NCI-H1436 treated with DMSO at 0.1 percent for 48 hours (cell line): ENCODE results near the gene FABP3.

Source experiments
- DNase-seq: peaks from one replicate; lab custom pipeline; 2025; lab: John Stamatoyannopoulos, UW

The FABP3 gene

DNA sequence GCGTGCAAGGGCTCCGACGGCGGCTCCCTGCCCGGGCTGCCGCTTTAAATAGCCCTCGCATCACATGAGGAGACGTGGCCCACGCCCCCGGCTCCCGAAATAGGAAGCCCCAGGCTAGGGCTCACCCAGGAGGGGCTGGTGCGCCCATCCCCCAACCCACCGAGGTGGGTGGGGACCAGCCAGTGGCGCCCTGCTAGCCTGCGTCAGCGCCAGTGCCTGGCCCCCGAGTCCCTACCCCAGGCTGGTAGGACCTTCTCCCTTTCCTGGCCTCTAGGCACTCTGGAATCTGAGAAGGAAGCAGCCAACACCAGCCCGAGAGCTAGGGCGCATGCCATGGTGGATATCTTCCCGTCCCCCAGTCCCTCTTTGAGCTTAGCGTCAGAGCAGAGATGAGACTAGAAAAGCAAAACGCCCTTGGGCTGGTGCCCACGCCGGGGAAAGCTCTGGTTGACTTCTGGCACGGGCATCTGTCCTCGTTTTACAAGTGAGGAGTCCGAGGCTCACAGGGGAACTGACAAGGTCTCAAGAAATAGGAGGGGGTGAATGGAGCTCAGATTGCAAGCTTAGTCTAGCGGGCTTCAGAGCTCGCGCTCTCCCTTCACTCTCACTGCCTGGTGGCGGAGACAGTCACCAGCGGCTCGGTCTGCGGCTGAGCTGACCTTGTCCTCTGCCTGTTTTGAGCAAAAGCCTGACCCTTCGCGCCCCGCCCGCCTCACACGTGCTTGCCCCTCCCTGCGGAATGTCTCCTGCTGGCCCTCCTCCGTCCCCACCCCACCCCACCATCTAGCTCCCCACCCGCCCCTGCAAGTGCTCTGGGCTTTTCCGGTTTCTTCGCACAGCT, at the start of gene FABP3:
TSS of gene FABP3 (minus strand) at position 21 of the 841 bp plus-strand sequence. CDS start 62 bp downstream, outside the sequence.
- DNase-seq = no peak

DNA sequence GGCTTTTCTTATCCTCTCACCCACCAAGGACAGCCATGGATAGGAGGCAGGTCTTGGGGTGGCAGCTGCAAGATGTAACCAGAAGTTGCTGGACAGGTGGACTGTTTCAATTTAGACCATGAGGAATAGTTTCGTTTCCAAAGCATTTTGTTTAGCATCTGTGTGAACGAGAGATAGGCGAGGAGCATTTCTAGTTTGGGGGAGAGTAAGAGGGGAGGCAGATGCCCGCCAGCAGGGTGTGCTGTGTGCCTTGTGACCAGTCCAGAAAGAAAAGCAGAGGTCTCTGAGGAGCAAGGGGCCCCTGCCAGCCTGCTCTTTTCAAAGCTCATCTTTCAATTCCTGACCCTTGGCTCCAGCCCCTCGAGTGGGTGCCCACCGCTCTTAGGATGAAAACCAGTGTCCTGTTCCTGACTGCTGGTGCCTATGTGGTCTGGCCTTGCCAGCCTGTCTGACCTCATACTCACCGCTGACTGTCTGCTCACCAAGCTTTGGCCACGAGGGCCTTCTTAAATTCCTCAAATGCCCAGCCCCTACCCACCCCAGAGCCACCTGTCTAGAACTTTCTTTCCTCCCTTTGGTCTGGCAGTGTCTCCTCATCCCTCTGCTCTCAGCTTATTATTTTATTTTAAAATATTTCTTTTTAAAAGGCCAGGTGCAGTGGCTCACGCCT, 48.6 kb upstream of the FABP3 start:
- no peak for DNase-seq

DNA sequence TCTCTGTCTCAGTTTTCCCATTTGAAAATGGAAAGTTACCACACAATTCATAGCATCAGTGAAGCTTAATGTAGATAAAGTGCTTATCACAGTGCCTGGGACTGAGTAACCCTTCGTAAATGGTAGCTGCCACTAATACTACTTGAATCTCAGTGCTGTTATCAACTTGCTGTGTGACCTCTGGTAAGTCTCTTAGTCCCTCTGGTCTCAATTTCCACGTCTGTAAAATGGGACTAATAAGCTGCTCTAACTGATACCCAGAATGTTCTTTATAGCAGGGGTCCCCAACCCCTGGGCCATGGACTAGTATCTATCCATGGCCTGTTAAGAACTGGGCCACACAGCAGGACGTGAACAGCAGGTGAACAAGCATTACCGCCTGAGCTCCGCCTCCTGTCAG, 47.8 kb upstream of the FABP3 start:
- DNase-seq = no peak

DNA sequence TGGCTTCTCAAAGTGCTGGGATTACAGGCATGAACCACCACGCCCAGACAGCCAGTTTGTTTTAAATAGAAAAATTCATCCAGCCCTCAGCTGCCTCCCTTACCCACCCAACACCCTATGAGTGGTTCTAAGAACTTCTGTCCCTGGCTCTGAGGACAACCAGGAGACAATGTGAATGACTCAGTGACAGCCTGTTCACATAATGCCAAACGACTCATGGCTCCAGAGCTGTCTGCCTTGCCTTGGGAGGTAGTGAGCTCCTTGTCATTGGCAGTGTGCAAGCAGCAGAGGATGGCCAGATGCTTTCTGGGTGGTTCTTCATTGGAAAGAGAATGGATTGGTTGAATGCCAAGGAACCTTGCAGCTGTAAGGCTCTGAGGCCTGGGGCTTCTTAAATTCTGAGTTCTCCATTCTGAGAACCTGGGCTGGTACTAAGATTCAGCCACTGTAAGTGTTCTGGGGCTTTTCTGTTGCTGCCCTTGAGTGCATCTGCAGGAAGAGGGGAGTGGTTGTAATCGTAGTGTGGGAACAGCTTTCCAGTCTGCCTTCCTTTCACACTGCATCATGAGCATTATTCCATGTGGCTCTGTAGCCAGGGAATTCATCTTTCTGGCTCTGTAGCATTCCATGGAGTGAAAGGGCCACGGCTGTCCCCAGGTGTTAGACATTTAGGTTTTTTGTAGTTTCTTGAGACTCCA, 45.9 kb upstream of the FABP3 start:
- DNase-seq = no peak

DNA sequence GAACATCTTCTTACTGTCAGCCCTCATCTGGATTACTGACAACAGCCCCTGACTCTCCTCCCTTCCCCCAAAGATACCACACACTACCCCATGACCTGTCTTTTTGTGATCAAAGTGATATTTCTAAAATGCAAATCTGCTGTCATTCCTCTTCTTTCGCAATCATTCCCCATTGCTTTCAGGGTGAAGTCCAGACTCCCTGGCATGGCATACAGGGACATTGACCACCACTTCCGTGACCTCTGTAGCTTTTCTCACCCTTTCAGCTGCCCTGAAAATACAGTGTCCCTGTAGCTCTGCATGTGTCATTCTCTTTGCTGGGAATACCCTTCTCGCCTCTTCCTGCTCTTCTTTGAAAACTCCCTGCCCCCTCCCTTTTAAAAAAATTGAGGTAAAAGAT, 44.3 kb upstream of the FABP3 start:
- no peak for DNase-seq

DNA sequence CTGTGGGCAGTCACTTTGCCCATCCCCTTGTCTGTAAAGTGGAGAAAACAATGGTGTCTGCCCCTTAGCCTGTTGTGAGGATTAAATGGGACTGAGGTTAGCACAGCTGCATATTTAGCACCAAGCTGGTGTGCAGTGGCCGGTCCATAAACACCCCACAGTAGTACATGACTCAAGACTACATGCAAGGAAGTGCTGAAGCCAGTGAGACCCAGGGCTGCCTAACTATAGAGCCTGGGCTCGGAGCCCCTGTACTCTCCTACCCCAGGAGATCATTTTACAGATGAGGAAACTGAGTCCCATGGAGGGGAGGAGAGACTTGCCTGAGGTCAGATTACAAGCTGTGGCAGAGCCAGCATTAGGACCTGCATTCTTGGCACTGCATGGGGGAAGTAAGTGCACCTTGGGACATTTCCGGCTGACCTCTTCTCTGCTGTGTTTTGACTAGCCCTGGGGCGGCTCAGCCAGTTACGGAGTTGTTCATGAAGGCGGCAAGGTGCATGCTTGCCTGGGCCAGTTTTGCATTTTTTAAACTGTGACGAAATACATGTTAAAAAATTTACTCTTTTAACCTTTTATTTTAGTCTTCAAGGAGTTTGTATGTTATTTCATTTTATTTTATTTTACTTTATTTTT, 43.3 kb upstream of the FABP3 start:
- no peak for DNase-seq

DNA sequence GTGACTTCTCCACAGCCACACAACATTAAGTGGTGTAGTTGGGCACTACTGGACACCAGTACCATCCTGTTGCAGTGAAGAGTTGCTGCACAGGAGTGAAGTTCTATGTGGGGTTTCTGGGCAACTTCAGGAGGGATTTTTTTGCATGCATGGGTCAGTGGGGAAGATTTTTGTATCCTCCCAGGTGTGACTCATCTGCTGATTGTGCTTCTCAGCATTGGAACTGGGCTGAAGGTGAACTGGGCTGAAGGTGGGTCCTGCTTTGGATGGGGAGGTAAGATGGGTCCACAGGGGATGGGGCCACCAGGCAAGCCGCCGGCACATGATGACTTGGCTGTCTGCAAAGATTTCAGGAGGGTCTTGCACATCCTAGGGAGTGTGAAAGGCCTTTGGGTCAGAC, 42.8 kb upstream of the FABP3 start:
- DNase-seq = no peak

DNA sequence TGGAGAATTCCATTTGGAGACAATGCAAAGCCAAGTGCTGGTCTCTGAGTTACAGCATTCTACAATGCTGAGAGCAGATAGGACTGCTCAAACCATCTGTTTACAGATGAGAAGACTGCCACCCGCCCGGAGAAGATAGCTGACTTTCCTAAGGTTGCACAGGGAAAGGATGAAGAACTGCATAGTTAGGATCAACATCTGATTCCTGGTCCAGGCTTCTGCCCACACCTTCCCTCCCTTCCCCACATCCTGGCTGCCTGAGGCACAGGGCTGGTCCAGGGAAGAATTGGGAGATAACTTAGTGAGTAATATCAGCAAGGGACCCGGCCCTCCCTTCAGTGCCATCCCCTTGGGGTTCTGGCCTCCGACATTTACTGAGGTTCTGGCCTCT, 42.1 kb upstream of the FABP3 start:
- no peak for DNase-seq

DNA sequence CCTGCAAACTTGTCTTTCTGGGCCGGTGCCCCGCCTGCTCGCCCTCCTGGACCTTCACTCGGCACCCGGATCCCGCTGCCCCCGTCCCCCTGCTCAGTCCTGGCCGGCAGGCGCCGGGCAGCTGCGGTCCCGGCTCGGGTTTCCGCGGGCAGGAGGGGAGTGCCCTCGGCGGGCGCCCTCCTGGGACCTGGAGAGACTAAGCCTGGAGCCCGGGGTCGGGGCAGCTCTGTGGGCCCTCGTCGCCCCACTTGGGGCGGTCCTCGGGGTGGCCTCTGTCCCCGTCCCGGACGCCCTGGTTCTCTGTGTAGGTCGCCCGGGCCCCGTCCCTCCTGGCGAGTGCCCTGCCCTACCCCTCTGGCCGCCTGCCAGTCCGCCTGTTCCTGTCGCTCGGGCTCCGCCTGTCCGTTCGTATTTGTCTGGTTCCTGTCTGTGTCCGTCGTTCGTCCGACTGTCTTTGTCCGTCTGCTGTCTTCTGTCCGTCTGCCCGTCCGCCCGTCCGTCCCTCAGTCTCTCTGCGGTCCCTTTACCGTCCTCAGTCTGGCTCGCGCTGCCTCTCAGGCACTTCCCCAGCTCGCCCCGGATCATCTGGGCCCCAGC, 40.6 kb upstream of the FABP3 start:
- no peak for DNase-seq

DNA sequence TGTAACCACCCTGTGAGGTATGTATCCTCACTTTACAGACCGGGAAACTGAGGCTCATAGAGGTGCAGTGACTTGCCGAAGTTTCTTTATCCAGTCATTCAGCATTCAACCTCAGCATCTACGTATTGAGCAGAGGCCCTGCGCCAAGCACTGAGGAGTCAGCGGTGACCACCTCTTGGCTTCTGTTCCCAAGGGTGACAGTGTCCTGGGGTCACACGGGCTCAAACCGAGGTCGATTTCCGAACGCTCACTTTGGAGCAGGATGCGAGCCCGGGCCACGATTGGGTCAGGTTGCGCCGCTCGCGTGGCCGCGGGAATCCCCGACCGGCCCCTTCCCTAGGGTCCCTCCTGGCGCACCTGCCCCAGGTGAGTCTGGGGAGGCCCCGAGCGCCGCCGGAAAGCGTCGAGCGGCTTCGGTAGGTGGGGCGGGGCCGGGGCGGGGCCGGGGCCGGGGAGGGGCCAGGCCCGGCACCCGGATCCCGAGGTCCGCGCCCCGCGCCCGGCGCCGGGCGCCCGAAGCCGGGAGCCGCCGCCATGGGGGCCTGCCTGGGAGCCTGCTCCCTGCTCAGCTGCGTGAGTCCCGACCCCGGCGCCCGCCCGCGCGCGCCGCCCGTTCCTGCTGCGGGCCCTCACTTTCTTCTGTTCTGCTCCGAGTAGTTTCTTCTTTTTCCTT, 40.0 kb upstream of the FABP3 start, which contains the start of gene SERINC2:
TSS of gene SERINC2 (plus strand) at position 482 of the 673 bp plus-strand sequence. CDS start at position 535, 53 bp downstream.
- DNase-seq = no peak

DNA sequence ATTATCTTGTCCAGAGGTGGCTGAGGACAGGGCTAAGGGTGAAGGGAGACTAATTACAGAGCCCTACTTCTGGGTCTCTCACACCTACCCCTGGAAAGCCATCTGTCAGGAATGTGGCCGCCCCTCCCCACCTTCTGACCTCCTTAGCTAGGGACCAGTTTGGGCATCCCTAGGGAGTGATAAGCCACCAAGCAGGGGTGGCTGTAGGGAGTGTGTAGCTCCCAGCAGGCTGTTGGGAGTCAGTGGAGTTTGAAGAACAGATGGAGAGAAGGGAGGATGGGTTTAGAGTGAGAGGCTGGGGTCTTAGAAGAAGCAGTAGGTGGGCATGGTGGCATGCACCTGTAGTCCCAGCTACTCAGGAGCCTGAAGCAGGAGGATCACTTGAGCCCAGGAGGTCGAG, 39.3 kb upstream of the FABP3 start:
- no peak for DNase-seq

DNA sequence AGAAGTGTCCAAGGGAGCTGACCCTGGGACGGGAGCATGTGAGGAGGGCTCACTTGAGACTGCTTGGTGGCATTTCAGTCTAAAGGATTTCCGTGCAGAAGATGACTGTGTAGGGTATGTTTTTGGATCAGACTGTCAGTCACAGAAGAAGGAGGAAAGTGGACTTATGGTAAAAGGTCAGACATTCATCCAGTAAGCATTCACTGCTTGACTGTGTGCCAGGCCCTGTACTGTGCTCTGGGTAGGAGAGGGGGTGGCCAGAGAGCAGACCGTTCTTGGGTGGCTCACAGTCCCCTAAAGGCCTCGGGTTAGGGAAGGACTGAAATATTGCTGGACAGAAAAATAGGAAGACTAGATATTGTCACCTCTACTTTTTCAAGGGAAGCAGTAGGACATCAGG, 38.0 kb upstream of the FABP3 start:
- no peak for DNase-seq

DNA sequence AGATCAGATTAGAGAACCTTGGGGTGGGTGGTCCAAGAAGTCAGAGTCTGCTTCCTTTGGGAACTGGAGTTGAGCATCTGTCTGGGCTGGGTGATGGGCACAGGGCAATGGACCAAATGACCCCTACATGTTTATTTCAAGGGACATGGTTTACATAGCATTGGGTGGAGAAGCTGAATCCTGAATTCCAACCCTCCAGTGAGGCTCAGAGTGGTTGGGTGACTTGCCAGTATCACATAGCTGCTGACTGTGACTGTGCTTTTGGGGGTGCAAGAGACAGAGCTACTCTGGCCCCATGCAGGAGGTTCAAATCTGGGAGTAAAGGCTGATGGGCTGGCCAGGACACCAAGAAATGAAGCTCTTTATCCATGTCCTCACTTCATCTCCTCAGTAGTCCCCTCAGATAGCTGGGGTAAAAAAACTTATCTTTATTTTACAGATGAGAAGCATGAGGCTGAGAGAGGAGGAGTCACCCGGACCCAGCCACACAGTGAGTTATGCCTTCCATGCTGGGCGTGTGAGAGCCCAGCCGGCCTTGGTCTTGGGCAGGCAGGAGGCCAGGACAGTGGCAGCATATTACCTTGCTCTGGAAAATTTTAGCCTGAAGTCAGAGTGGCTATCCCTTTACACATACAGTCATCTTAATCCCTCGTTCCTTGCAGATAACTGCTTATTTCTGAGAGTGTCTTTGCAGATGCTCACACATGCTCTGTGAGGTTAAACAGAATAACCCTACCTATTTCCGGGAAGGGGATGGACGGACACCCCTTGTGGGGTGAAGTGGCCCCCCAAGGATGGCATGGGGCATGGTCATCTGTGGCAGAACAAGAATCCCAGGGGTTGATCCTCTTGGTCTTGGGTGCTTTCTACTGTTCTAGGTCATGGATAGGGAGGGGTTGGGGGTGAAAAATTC, 37.3 kb upstream of the FABP3 start:
- no peak for DNase-seq

DNA sequence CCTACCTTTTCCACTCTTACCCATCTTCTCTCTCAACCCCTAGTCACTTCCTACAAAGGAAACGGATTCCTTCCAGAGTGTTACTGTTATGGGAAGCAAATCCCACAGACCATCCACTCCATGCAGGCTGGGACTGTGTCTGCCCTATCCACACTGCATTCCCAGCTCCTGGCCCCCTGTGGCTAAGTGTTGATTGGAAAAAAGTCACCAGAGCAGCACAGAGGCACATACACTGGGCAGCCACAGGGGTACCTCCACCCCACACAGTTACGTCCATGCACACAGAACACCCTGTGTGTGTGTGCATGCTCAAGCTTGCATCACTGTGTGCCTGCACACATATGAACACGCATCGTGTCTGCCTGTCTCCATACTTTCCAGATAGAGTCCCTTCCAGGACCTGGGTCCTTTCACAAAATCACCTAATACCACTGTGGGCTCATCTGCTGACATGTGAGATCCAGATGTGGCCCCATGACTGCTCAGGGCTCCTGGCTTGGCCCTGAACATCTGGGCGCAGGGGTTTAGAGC, 36.0 kb upstream of the FABP3 start:
- no peak for DNase-seq

DNA sequence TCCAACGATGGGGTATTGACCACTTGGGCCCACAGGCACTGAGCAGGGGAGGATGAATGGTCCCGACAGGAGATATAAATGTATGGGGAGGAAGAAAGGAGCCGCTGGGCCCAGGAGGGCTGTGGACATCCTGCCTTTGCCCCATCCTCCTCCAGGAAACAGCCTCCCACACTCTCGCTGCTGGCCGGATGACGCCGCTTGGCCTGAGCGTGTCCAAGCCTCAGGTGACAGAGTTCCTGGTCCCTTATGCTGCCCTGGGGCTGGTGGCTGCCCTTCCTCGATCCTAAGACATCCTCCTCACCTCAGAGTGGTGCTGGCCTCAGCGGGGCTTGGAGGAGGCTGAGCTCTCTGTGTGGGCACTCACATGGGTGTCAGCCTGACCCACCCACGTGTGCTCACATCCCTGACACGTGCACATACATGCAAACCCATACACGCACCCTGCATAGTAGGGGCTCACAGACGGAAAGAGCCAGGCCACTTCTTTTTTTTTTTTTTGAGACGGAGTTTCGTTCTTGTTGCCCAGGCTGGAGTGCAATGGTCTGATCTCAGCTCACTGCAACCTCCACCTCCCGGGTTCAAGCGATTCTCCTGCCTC, 34.3 kb upstream of the FABP3 start:
- DNase-seq = no peak

DNA sequence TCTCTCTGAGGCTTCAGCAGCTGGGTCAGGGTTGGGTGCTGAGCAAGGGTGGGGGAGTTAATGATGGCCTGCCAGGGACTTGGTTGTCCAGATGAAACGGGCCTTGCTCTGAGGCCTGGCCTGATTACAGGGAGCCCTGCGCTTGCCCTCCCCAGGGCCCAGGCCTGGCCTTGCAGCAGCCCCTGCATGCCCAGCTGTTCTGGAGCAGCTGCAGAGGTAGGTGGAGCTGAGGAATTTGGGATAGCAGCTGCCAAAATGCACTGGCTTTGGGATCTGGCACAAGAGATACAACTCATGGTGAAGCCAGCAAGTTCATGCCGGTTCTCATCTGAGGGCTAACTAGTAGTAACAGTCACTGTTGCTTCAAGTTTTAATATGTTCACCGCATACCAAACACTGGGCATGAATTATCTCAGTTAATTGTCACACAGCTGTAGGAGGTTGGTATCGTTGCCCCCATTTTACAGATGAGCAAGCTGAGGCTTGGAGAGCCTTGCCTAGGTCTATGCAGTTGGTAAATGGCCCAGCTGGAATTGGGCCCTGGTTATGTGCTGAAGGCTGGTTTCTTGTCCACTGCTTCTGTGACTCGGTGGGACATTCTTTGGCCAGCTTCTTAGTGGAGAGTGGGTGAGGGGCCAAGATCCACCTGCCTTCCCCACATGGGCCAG, 32.8 kb upstream of the FABP3 start:
- no peak for DNase-seq

DNA sequence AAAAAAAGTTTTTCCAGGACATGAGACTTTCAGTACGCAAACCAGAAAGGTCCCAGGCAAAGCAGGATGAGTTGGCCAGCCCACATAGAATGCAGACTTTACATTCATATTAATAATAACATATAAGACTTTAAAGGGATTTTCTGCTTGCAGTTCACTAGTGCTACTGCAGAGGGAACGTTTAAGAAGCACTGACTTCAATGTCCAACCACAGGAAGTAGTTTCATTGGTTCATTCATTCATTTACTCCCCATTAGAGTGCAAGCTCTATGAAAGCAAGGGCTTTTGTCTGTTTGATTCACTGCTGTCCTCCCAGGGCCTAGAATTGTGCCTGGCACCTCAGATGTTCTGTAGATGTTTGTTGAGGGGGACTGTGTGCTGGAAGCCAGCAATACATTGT, 28.4 kb upstream of the FABP3 start:
- DNase-seq = no peak

DNA sequence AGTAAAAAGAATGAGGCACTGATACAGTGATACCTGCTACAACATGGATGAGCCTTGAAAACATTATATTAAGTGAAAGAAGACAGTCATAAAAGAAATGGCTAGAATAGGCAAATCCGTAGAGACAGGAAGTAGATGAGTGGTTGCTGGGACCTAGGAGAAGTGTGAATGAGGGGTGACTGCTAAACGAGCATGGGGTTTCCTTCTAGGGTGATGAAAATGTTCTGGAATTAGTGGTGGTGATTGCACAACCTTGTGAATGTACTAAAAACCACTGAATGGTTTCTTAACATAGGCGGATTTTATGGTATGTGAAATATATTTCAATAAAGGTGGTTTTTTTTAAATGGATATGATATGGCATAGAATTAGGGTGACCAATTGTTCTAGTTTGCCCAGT, 27.5 kb upstream of the FABP3 start:
- no peak for DNase-seq

DNA sequence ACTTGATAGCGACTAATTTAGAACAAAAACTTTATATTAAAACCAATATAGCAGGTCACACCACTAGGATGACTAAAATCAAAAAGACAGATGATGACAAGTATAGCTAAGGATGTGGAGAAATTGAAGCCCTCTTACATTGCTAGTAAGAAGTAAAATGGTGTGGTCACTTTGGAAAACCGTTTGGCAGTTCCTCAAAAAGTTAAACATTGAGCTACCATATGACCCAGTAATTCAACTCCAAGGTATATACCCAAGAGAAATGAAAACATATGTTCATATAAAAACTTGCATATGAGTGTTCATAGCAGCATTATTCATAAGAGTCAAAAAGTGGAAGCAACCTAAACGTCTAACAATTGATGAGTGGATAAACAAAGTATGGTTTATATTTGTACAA, 27.1 kb upstream of the FABP3 start:
- no peak for DNase-seq
